Colonic mucosa (tissue), 4 donors: ENCODE data around the gene RIC3. TPM values are rescaled to one million over a fixed set of nuclear protein-coding genes. Genes with fewer than 3 reads are reported as not detected.
A peak's percentile ranks its signal among the peaks of the same experiment; 100 is the strongest.

Experiments used
- DNase-seq: peaks from one replicate; pipeline ENCODE4 v3.0.0-alpha.2; 2020
- H3K27ac ChIP-seq: fragments of 200-600 bp; one replicate; pipeline ENCODE4 v1.8.0; 2021
- H3K27me3 ChIP-seq: fragments of 200-600 bp; one replicate; pipeline ENCODE4 v1.8.0; 2021
- H3K36me3 ChIP-seq: fragments of 200-600 bp; one replicate; pipeline ENCODE4 v1.8.0; 2021
- H3K4me1 ChIP-seq: fragments of 200-600 bp; one replicate; pipeline ENCODE4 v1.8.0; 2021; ENCODE audit warnings: mild to moderate bottlenecking
- H3K4me3 ChIP-seq: fragments of 200-600 bp; one replicate; pipeline ENCODE4 v1.8.0; 2021
- H3K9ac ChIP-seq, 2 donors: one replicate each; pipeline ENCODE4 v1.7.0; 2013; ENCODE audit warnings: control low read depth in 2 of 2, low read depth in 2 of 2, low read length in 2 of 2
- H3K9me3 ChIP-seq: fragments of 200-600 bp; one replicate; pipeline ENCODE4 v1.8.0; 2021
- intact Hi-C: fragments of 100-400 bp; cut with DNase I; formaldehyde crosslinking; loops from one replicate; pipeline ENCODE4 v1.14.1; 2022
- total RNA-seq, 2 donors: library from RNA; stranded (reverse); fragmentation: NEBNext Ultra II Directional in 1 of 2; extraction: Animal tissue kit (Norgen Biotek cat#: 25700) in 1 of 2; gene quantifications; one replicate each; pipeline ENCODE4 v1.2.1, GENCODE V29; 2021
- TF ChIP-seq, protein P1 (sequence below): fragments of 200-600 bp; IDR thresholded peaks from one replicate; pipeline ENCODE4 v1.8.0; 2022; ENCODE audit warnings: antibody characterized with exemption, mild to moderate bottlenecking
- donor health status: healthy.
- donor health status: DM: no; HTN: no; CAD: no.
- donor health status: DM: no; HTN: no; CAD: no.

Gene RIC3
- total RNA-seq, 2 donors from 2014 or later = 0.79 to 2.0 TPM

DNA sequence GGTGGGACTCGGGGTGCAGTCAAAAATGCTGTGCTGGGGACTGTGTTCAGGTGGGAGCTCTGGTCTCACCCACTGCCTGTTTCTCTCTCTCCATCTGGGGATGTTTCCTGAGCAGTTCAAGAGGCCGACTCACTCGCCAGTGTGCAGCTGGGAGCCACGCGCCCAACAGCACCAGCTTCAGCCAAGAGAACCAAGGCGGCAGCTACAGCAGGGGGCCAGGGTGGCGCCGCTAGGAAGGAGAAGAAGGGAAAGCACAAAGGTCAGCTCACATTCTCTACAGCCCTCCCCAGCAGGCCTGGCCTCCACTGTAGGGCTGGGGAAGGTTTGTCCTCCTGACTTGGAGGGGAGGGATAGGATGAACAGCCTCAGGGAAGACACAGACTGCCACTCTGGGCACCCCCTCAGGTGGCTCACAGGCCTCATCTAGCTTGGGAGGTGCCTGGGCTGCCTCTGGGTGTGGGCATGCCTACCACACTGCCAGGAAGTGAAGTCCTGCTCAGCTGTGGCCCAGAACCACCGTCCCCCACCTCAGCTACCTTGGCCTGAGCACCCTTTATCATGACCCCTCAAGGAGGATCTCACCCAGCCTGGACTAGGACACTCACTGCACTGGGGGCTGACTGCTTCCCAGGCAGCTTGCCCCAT lies 74.8 kb downstream of the RIC3 start:
- H3K4me3 ChIP-seq = no peak overlapping the region
- no peaks in the 10 kb centered on the region for H3K9me3 ChIP-seq
- no peaks in the 10 kb centered on the region for H3K36me3 ChIP-seq
- H3K27me3 ChIP-seq = no peaks in the 10 kb centered on the region
- TF ChIP-seq, protein P1, sequence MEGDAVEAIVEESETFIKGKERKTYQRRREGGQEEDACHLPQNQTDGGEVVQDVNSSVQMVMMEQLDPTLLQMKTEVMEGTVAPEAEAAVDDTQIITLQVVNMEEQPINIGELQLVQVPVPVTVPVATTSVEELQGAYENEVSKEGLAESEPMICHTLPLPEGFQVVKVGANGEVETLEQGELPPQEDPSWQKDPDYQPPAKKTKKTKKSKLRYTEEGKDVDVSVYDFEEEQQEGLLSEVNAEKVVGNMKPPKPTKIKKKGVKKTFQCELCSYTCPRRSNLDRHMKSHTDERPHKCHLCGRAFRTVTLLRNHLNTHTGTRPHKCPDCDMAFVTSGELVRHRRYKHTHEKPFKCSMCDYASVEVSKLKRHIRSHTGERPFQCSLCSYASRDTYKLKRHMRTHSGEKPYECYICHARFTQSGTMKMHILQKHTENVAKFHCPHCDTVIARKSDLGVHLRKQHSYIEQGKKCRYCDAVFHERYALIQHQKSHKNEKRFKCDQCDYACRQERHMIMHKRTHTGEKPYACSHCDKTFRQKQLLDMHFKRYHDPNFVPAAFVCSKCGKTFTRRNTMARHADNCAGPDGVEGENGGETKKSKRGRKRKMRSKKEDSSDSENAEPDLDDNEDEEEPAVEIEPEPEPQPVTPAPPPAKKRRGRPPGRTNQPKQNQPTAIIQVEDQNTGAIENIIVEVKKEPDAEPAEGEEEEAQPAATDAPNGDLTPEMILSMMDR = no peak
- DNase-seq = peak; percentile 52
- no peak overlapping the region for H3K27ac ChIP-seq
- H3K9ac ChIP-seq = no peak overlapping the region
- intact Hi-C loops = loop anchor here (2.0 to 10.0 kb wide), 3 partner anchors 87 to 989 kb away; no protein-coding TSS in a partner anchor
- H3K4me1 ChIP-seq = no peaks in the 10 kb centered on the region

DNA sequence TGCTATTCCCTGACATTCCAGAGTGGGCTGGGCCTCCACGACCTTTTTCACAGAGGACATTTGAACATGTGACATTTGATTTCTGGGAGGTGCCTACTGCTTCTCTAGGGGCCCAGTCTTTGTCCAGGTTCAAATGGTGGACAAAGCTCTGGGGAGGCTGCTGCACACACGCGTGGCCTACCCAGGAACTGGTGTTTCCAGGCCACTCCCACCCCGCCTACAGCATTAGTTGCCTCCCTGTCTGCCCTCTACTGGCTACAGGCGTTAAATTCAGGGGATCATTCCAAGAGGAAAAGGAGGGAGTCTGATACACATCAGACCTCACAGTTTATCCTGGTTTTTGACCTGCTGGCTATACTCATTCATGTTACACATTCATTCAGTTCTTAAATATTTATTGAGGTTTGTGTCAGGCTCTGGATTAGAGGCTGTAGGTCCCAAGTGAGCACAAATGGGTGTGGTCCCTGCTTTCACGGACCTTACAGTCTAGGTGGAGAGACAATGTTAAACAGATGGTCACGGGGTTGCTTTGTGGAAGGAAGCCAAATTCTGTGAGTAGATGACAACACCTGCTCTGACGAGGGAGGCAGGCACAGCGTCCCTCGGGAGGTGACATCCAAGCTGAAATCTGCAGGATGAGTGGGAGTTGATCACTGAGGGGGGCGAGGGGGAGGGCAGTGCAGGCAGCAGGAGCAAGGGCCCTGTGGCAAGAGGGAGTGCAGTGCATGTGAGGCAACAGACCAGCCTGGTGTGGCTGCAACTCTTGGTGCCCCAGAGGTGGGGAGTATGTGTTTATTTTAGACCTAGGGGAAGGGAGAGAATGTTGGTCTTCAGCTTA lies 76.0 kb downstream of the RIC3 start:
- H3K27me3 ChIP-seq = no peaks in the 10 kb centered on the region
- H3K27ac ChIP-seq = no peak overlapping the region
- intact Hi-C loops = loop anchor here (2.0 to 10.0 kb wide), 3 partner anchors 86 to 988 kb away; no protein-coding TSS in a partner anchor
- H3K4me1 ChIP-seq = no peaks in the 10 kb centered on the region
- H3K9me3 ChIP-seq = no peaks in the 10 kb centered on the region
- peak; percentile 80 for DNase-seq
- no peak overlapping the region for H3K9ac ChIP-seq
- TF ChIP-seq, protein P1 = peak; percentile 47
- no peaks in the 10 kb centered on the region for H3K36me3 ChIP-seq
- no peak overlapping the region for H3K4me3 ChIP-seq

DNA sequence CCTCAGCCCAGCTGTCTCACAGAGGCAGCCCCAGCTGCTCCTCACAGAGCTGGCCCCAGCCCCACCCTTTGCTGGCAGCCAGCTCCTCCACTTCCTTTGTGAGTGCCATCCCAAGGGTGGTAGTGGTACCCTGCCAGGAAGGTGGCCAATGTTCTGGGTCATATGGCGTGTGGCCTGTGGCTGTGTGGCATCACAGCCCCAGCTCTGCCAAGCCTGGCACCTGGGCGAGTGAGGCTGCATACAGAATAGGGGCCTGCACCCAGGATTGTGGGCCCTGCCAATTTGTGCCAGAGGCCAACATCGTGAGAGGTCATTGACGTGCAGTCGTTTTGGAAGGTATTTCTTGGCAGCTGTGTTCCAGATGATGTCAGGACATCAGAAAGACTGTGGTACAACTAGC lies 77.1 kb downstream of the RIC3 start:
- TF ChIP-seq, protein P1 = no peak
- Histone ChIP-seq H3K4me1 (no peaks in the 10 kb centered on the region), H3K9me3 (no peaks in the 10 kb centered on the region), H3K27ac (no peak overlapping the region), H3K36me3 (no peaks in the 10 kb centered on the region), H3K9ac (no peak overlapping the region), H3K4me3 (no peak overlapping the region), H3K27me3 (no peaks in the 10 kb centered on the region)
- intact Hi-C loops = loop anchor here (2.0 to 10.0 kb wide), 3 partner anchors 85 to 987 kb away; no protein-coding TSS in a partner anchor
- DNase-seq = no peak

DNA sequence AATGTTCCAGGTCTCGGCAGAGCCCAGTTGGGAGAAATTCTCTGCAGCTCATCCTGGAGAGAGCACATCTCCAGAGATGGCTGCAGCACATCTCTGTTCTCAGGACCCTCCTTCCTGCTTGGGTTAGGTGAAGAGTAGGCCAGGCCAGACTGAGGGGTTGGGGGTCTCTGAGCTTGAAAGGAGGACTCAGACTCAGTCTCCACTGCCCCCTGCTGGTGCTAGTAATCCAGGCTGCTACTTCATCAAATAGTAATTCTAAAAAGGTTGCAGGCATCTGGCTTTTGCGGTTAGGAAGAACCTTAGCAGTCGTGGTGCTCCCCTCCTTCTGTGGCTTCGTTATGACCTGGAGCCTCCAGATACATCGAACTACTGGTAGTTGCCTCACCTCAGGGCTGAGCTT lies 78.1 kb downstream of the RIC3 start:
- DNase-seq = no peak
- Histone ChIP-seq H3K27me3 (no peaks in the 10 kb centered on the region), H3K4me1 (no peaks in the 10 kb centered on the region), H3K9ac (no peak overlapping the region), H3K27ac (no peak overlapping the region), H3K9me3 (no peaks in the 10 kb centered on the region), H3K36me3 (no peaks in the 10 kb centered on the region), H3K4me3 (no peak overlapping the region)
- TF ChIP-seq, protein P1 = no peak
- intact Hi-C loops = loop anchor here (10.0 kb wide), 2 partner anchors 196 to 986 kb away; no protein-coding TSS in a partner anchor

DNA sequence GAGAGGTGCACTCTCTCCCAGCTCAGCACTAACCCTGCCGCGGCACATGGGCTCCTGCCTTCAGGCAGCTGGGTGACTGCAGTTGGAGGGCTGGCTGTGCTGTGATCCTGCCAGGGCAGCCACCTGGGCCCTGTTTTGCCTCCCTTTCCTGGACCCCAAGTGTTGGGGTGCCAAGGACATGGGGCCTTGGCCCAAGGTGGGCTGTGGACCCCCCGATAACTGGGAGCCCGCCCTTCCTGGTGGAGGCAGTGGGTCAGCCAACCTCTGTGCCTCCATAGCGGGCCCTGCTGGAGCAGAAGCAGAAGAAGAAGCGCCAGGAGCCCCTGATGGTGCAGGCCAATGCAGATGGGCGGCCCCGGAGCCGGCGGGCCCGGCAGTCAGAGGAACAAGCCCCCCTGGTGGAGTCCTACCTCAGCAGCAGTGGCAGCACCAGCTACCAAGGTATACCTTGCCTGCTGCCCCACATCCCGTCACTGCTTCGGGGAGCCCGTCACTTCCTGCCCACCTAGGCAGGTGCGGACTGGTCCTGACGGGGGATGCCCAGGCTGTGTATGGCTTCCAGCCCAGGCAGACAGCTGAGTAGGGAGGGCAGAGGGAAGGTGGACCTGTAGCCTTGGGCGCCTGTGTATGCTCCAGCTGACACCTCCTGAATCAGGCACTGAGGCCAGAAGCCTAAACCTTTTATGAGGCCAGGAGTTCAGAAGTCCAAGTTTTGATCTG lies 78.9 kb downstream of the RIC3 start:
- no peaks in the 10 kb centered on the region for H3K4me1 ChIP-seq
- TF ChIP-seq, protein P1 = no peak
- intact Hi-C loops = loop anchor here (10.0 kb wide), 2 partner anchors 195 to 985 kb away; no protein-coding TSS in a partner anchor
- no peak overlapping the region for H3K4me3 ChIP-seq
- no peak for DNase-seq
- H3K9me3 ChIP-seq = no peaks in the 10 kb centered on the region
- H3K27ac ChIP-seq = no peak overlapping the region
- no peaks in the 10 kb centered on the region for H3K27me3 ChIP-seq
- H3K36me3 ChIP-seq = no peaks in the 10 kb centered on the region
- no peak overlapping the region for H3K9ac ChIP-seq
